ENCODE measurements around the gene KRT28.

- no peak for TF ChIP-seq CTCF (IDR thresholded peaks at IDR 0.05)
- TF ChIP-seq EZH2 (IDR thresholded peaks at IDR 0.05), result no peak
- no peak for TF ChIP-seq EZH2phosphoT487 (IDR thresholded peaks at IDR 0.05)
These were observed 21.8 kb downstream of the KRT28 start for GRCh38 chr17:40777971-40778370.

Measured in neural progenitor cell (in vitro differentiated cells).